Umbilical cord (tissue), 2 donors: ENCODE data around the gene H19. TPM values are rescaled to one million over a fixed set of nuclear protein-coding genes. Genes with fewer than 3 reads are reported as not detected.
A peak's percentile ranks its signal among the peaks of the same experiment; 100 is the strongest.

Experiments
- DNase-seq: peaks from one replicate; pipeline ENCODE4 v3.0.0-alpha.2; 2015; ENCODE audit warnings: low spot score
- total RNA-seq: library from RNA; depleted of rRNA; stranded (reverse); fragments of >200 nt; gene quantifications from one replicate; pipeline ENCODE4 v1.2.3, GENCODE V29; 2014; ENCODE audit warnings: low replicate concordance; ENCODE audit not compliant: insufficient read depth

Gene H19
- 30,713 TPM for total RNA-seq

GRCh38 chr11:1997755-1998154 lies at the start of gene H19:
Gene H19, minus strand, starts transcription at chr11:1997842.
- DNase-seq = no peak

GRCh38 chr11:2041963-2042362 lies 44.3 kb upstream of the H19 start:
- DNase-seq = no peak

GRCh38 chr11:2041153-2041552 lies 43.5 kb upstream of the H19 start:
- no peak for DNase-seq

- no peak for DNase-seq
Observed at GRCh38 chr11:2039198-2039759, 41.6 kb upstream of the H19 start.

GRCh38 chr11:2036863-2037486 lies 39.3 kb upstream of the H19 start:
- no peak for DNase-seq

GRCh38 chr11:2035382-2035781 lies 37.7 kb upstream of the H19 start:
- no peak for DNase-seq

GRCh38 chr11:2031058-2031457 lies 33.4 kb upstream of the H19 start:
- DNase-seq = no peak

GRCh38 chr11:2027708-2028107 lies 30.1 kb upstream of the H19 start:
- no peak for DNase-seq

GRCh38 chr11:2015025-2015424 lies 17.4 kb upstream of the H19 start:
- no peak for DNase-seq

GRCh38 chr11:2012440-2012839 lies 14.8 kb upstream of the H19 start:
- no peak for DNase-seq

- no peak for DNase-seq
Observed at GRCh38 chr11:2004466-2004865, 6.8 kb upstream of the H19 start.

- DNase-seq = no peak
Observed at GRCh38 chr11:2002807-2003206, 5.2 kb upstream of the H19 start.

- no peak for DNase-seq
Observed at GRCh38 chr11:2002042-2002776, 4.6 kb upstream of the H19 start.

- no peak for DNase-seq
Observed at GRCh38 chr11:1998861-1999260, 1.2 kb upstream of the H19 start.

- no peak for DNase-seq
Observed at GRCh38 chr11:1998290-1998689, 648 bp upstream of the H19 start.

GRCh38 chr11:1994121-1994520 lies 3.5 kb downstream of the H19 start:
- no peak for DNase-seq

- DNase-seq = no peak
Observed at GRCh38 chr11:1992111-1992510, 5.5 kb downstream of the H19 start.

- DNase-seq = no peak
Observed at GRCh38 chr11:1990872-1991578, 6.6 kb downstream of the H19 start.

GRCh38 chr11:1989953-1990352 lies 7.7 kb downstream of the H19 start:
- DNase-seq = no peak

- DNase-seq = peak; percentile 58
Observed at GRCh38 chr11:1988667-1989317, 8.8 kb downstream of the H19 start.

GRCh38 chr11:1988174-1988573 lies 9.5 kb downstream of the H19 start:
- no peak for DNase-seq

GRCh38 chr11:1987024-1987423 lies 10.6 kb downstream of the H19 start:
- DNase-seq = no peak
